ENCODE data around the gene CRYGS. TPM values are rescaled to one million over a fixed set of nuclear protein-coding genes. Genes with fewer than 3 reads are reported as not detected.

The CRYGS gene
- total and polyA plus RNA-seq, 2 experiments from 2014 or later = 0.76 to 1.3 TPM

- H3K9ac ChIP-seq = no peak overlapping the region
- no peak overlapping the region for H3K27ac ChIP-seq
- H3F3A ChIP-seq (ENCODE audit: insufficient read depth) = no peaks in the 10 kb centered on the region
- H3K4me3 ChIP-seq = no peak overlapping the region
- no peak for DNase-seq
- H2AFZ ChIP-seq = no peak overlapping the region
- H4K20me1 ChIP-seq (ENCODE audit: insufficient read depth) = no peaks in the 10 kb centered on the region
- in situ Hi-C loops (cut with MboI) = no loop called here
- H3K4me1 ChIP-seq (ENCODE audit: insufficient read depth) = no peaks in the 10 kb centered on the region
- no peak overlapping the region for H3K4me2 ChIP-seq (ENCODE audit: unreplicated experiment)
- H3K9me2 ChIP-seq (ENCODE audit: insufficient read depth) = no peaks in the 10 kb centered on the region
- no peak for TF ChIP-seq EZH2 (IDR thresholded peaks at IDR 0.05; ENCODE audit: insufficient read depth, poor library complexity, severe bottlenecking)
- no peak for TF ChIP-seq EZH2phosphoT487 (IDR thresholded peaks at IDR 0.05; ENCODE audit: insufficient read depth, low read depth)
- H3K27me3 ChIP-seq (replicated peaks; ENCODE audit: insufficient read depth) = peaks cover 55% of the 10 kb centered on the region
- H3K9me3 ChIP-seq (ENCODE audit: low read depth) = no peaks in the 10 kb centered on the region
- H3K79me2 ChIP-seq (ENCODE audit: insufficient read depth) = no peaks in the 10 kb centered on the region
- 82 to 89% methylated on average over 6 of the region's 6 CpGs for WGBS, 2 experiments (ENCODE audit: low coverage in 1 of 2, low lambda C conversion rate in 2 of 2, missing lambda C conversion rate in 2 of 2)
- no peaks in the 10 kb centered on the region for H3K36me3 ChIP-seq (ENCODE audit: low read depth)
Measured at GRCh38 chr3:186524616-186525015, 19.6 kb downstream of the CRYGS start.

- Histone ChIP-seq H3K79me2 (ENCODE audit: insufficient read depth) (no peaks in the 10 kb centered on the region), H3K4me3 (no peak overlapping the region), H3K4me1 (ENCODE audit: insufficient read depth) (no peaks in the 10 kb centered on the region), H3K4me2 (ENCODE audit: unreplicated experiment) (no peak overlapping the region), H3K36me3 (ENCODE audit: low read depth) (no peaks in the 10 kb centered on the region), H4K20me1 (ENCODE audit: insufficient read depth) (no peaks in the 10 kb centered on the region), H3K27ac (no peak overlapping the region), H3K27me3 (replicated peaks; ENCODE audit: insufficient read depth) (peaks cover 63% of the 10 kb centered on the region), H2AFZ (no peak overlapping the region), H3K9me3 (ENCODE audit: low read depth) (no peaks in the 10 kb centered on the region), H3F3A (ENCODE audit: insufficient read depth) (no peaks in the 10 kb centered on the region), H3K9ac (no peak overlapping the region), H3K9me2 (ENCODE audit: insufficient read depth) (no peaks in the 10 kb centered on the region)
- DNase-seq = no peak
- WGBS, 2 experiments (ENCODE audit: low coverage in 1 of 2, low lambda C conversion rate in 2 of 2, missing lambda C conversion rate in 2 of 2) = 0% methylated on average over 2 of the region's 2 CpGs
- in situ Hi-C loops (cut with MboI) = no loop called here
- TF ChIP-seq EZH2 (IDR thresholded peaks at IDR 0.05; ENCODE audit: insufficient read depth, poor library complexity, severe bottlenecking) (no peak), EZH2phosphoT487 (IDR thresholded peaks at IDR 0.05; ENCODE audit: insufficient read depth, low read depth) (no peak)
Measured at GRCh38 chr3:186523434-186523833, 20.7 kb downstream of the CRYGS start.

- WGBS, 2 experiments (ENCODE audit: low coverage in 1 of 2, low lambda C conversion rate in 2 of 2, missing lambda C conversion rate in 2 of 2) = 66 to 71% methylated on average over 6 of the region's 6 CpGs
- H3K9ac ChIP-seq = no peak overlapping the region
Measured at GRCh38 chr3:186523022-186523421, 21.2 kb downstream of the CRYGS start.

GRCh38 chr3:186520957-186521842, 23.0 kb downstream of the CRYGS start:
- TF ChIP-seq EZH2phosphoT487 (IDR thresholded peaks at IDR 0.05; ENCODE audit: insufficient read depth, low read depth) (no peak), EZH2 (IDR thresholded peaks at IDR 0.05; ENCODE audit: insufficient read depth, poor library complexity, severe bottlenecking) (no peak)
- Histone ChIP-seq H3K36me3 (ENCODE audit: low read depth) (no peaks in the 10 kb centered on the region), H3K4me3 (no peak overlapping the region), H3K9ac (no peak overlapping the region), H3K27me3 (replicated peaks; ENCODE audit: insufficient read depth) (peaks cover 54% of the 10 kb centered on the region), H3K9me2 (ENCODE audit: insufficient read depth) (no peaks in the 10 kb centered on the region), H3K79me2 (ENCODE audit: insufficient read depth) (no peaks in the 10 kb centered on the region), H4K20me1 (ENCODE audit: insufficient read depth) (no peaks in the 10 kb centered on the region), H3K4me1 (ENCODE audit: insufficient read depth) (no peaks in the 10 kb centered on the region), H3K27ac (no peak overlapping the region), H3F3A (ENCODE audit: insufficient read depth) (no peaks in the 10 kb centered on the region), H3K4me2 (ENCODE audit: unreplicated experiment) (no peak overlapping the region), H2AFZ (no peak overlapping the region), H3K9me3 (ENCODE audit: low read depth) (no peaks in the 10 kb centered on the region)
- WGBS, 2 experiments (ENCODE audit: low coverage in 1 of 2, low lambda C conversion rate in 2 of 2, missing lambda C conversion rate in 2 of 2) = 44 to 45% methylated on average over 10 of the region's 10 CpGs
- in situ Hi-C loops (cut with MboI) = no loop called here
- DNase-seq = no peak

More at GRCh38 chr3:186523022-186523421, 21.2 kb downstream of the CRYGS start:
- Histone ChIP-seq H2AFZ (no peak overlapping the region), H3K27me3 (replicated peaks; ENCODE audit: insufficient read depth) (peaks cover 63% of the 10 kb centered on the region), H3K36me3 (ENCODE audit: low read depth) (no peaks in the 10 kb centered on the region), H3K4me3 (no peak overlapping the region), H3K79me2 (ENCODE audit: insufficient read depth) (no peaks in the 10 kb centered on the region), H3K4me2 (ENCODE audit: unreplicated experiment) (no peak overlapping the region), H3F3A (ENCODE audit: insufficient read depth) (no peaks in the 10 kb centered on the region), H3K9me3 (ENCODE audit: low read depth) (no peaks in the 10 kb centered on the region), H3K27ac (no peak overlapping the region), H3K4me1 (ENCODE audit: insufficient read depth) (no peaks in the 10 kb centered on the region), H3K9me2 (ENCODE audit: insufficient read depth) (no peaks in the 10 kb centered on the region), H4K20me1 (ENCODE audit: insufficient read depth) (no peaks in the 10 kb centered on the region)
- TF ChIP-seq EZH2 (IDR thresholded peaks at IDR 0.05; ENCODE audit: insufficient read depth, poor library complexity, severe bottlenecking) (no peak), EZH2phosphoT487 (IDR thresholded peaks at IDR 0.05; ENCODE audit: insufficient read depth, low read depth) (no peak)
- no peak for DNase-seq
- in situ Hi-C loops (cut with MboI) = no loop called here
